WERI-Rb-1 (cell line): ENCODE results near the gene SCAI.
"Not testable (repeated sequence)": the region's sequence is repeated elsewhere in the genome, so short reads cannot be mapped to it uniquely, and the experiment has no call there.

Experiments used
- DNase-seq: peaks from one replicate; pipeline ENCODE4 v3.0.0-alpha.2; 2020
- H3K27ac ChIP-seq: fragments of 250-450 bp; sonication (Bioruptor Pico); 2 replicates; pipeline ENCODE4 v1.5.1; 2020; ENCODE audit warnings: mild to moderate bottlenecking, moderate library complexity
- H3K27me3 ChIP-seq: fragments of 250-450 bp; sonication (Bioruptor Pico); 2 replicates; pipeline ENCODE4 v1.5.1; 2021; ENCODE audit warnings: mild to moderate bottlenecking, low read depth, moderate library complexity; ENCODE audit not compliant: insufficient read depth, severe bottlenecking
- H3K36me3 ChIP-seq: fragments of 250-450 bp; sonication (Bioruptor Pico); 2 replicates; pipeline ENCODE4 v1.5.1; 2020; ENCODE audit warnings: mild to moderate bottlenecking, moderate library complexity
- H3K4me3 ChIP-seq: 2 replicates; pipeline ENCODE4 v1.5.1; 2011; ENCODE audit warnings: low read depth, mild to moderate bottlenecking, control low read depth, low read length
- H3K9me3 ChIP-seq: fragments of 250-450 bp; sonication (Bioruptor Pico); 2 replicates; pipeline ENCODE4 v1.5.1; 2021; ENCODE audit warnings: mild to moderate bottlenecking, moderate library complexity; ENCODE audit not compliant: severe bottlenecking
- TF ChIP-seq, protein P1 (sequence below): IDR thresholded peaks from 2 replicates; pipeline ENCODE4 v1.5.1; 2011; ENCODE audit warnings: low read depth, mild to moderate bottlenecking, control low read depth, inconsistent platforms, low read length

The SCAI gene

GRCh38 chr9:125043631-125044030 is 99.7 kb downstream of the SCAI start:
- no peaks in the 10 kb centered on the region for H3K9me3 ChIP-seq
- no peaks in the 10 kb centered on the region; the same call in none of the 2 replicates for H3K36me3 ChIP-seq
- H3K27me3 ChIP-seq: no peaks in the 10 kb centered on the region
- TF ChIP-seq, protein P1, sequence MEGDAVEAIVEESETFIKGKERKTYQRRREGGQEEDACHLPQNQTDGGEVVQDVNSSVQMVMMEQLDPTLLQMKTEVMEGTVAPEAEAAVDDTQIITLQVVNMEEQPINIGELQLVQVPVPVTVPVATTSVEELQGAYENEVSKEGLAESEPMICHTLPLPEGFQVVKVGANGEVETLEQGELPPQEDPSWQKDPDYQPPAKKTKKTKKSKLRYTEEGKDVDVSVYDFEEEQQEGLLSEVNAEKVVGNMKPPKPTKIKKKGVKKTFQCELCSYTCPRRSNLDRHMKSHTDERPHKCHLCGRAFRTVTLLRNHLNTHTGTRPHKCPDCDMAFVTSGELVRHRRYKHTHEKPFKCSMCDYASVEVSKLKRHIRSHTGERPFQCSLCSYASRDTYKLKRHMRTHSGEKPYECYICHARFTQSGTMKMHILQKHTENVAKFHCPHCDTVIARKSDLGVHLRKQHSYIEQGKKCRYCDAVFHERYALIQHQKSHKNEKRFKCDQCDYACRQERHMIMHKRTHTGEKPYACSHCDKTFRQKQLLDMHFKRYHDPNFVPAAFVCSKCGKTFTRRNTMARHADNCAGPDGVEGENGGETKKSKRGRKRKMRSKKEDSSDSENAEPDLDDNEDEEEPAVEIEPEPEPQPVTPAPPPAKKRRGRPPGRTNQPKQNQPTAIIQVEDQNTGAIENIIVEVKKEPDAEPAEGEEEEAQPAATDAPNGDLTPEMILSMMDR: no peak
- H3K4me3 ChIP-seq: no peak overlapping the region
- DNase-seq: no peak
- no peak overlapping the region for H3K27ac ChIP-seq

DNA sequence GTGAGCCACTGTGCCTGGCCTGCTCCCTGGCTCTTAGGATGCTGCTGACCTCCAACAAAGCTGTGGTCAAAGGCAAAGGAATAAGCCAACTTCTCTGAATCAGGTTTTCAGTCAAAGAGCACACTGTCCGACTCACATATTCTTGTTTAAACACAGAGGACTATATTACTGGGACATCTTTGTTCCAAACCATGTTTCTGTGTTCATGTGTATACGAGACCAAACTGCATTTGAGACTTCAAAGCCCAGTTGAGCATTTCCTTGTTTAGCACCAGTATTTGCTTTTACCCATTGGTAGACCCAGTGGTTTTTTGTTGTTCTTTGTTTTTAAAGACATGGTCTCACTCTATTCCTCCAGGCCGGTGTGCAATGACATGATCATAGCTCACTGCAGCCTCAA is 100.2 kb downstream of the SCAI start:
- no peak for DNase-seq
- TF ChIP-seq, protein P1: no peak
- no peaks in the 10 kb centered on the region for H3K9me3 ChIP-seq
- H3K27ac ChIP-seq: no peak overlapping the region
- no peaks in the 10 kb centered on the region for H3K27me3 ChIP-seq
- H3K4me3 ChIP-seq: no peak overlapping the region
- H3K36me3 ChIP-seq: no peaks in the 10 kb centered on the region; the same call in none of the 2 replicates

- no peaks in the 10 kb centered on the region for H3K9me3 ChIP-seq
- no peaks in the 10 kb centered on the region; the same call in 1 of the 2 replicates for H3K36me3 ChIP-seq
- no peaks in the 10 kb centered on the region for H3K27me3 ChIP-seq
- no peak overlapping the region for H3K4me3 ChIP-seq
- DNase-seq: no peak
- H3K27ac ChIP-seq: no peak overlapping the region
- TF ChIP-seq, protein P1: no peak
These were observed 105.2 kb downstream of the SCAI start for GRCh38 chr9:125038166-125038565.

GRCh38 chr9:125028041-125028440 is 115.3 kb downstream of the SCAI start:
- H3K9me3 ChIP-seq: no peaks in the 10 kb centered on the region
- no peak for DNase-seq
- no peak overlapping the region for H3K27ac ChIP-seq
- peaks cover 37% of the 10 kb centered on the region for H3K36me3 ChIP-seq
- H3K27me3 ChIP-seq: no peaks in the 10 kb centered on the region
- no peak overlapping the region for H3K4me3 ChIP-seq
- TF ChIP-seq, protein P1: no peak

DNA sequence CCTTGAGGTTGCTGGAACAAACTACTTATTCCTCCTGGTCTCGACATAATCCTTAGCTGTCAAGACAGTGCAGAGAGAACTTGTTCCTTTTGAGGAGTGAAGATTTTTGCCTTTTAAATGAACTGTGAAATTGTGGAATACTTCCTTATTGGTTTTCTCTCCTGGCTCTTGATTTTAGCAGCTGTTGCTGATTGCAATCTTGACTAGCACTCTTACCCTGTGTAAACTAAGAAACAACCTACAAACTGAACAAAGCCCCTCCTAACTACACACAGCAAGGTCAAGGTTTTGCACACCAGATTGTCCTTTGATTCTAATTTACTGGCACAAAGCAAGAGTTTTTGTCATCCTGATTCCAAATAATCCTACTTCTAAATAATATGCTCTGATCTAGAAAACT is 118.4 kb downstream of the SCAI start:
- no peak overlapping the region for H3K4me3 ChIP-seq
- no peaks in the 10 kb centered on the region for H3K27me3 ChIP-seq
- TF ChIP-seq, protein P1: no peak
- no peak overlapping the region for H3K27ac ChIP-seq
- H3K9me3 ChIP-seq: no peaks in the 10 kb centered on the region
- DNase-seq: no peak
- peaks cover 42% of the 10 kb centered on the region for H3K36me3 ChIP-seq

DNA sequence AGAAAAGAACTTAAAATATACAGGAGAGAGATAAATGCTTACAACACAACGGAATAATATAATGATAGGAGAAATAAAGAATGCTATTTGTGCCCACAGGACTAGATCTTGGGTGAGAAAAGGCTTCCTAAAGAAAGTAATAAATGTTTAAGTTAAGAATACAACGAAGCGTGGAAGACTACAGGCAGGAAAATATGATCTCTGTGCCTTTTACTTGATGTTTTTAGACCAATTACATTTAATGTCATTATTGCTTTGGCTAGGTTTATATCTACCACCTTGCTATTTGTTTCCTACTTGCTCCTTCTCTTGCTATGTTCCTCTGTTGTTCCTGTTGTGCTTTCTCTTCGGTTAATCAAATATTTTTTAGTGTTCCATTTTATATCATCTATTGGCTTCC is 122.3 kb downstream of the SCAI start:
- H3K9me3 ChIP-seq: no peaks in the 10 kb centered on the region
- no peak overlapping the region for H3K27ac ChIP-seq
- peaks cover 45% of the 10 kb centered on the region for H3K36me3 ChIP-seq
- H3K27me3 ChIP-seq: no peaks in the 10 kb centered on the region
- DNase-seq: no peak
- no peak overlapping the region for H3K4me3 ChIP-seq
- TF ChIP-seq, protein P1: no peak

GRCh38 chr9:125015655-125016054 is 127.7 kb downstream of the SCAI start:
- H3K36me3 ChIP-seq: peaks cover 25% of the 10 kb centered on the region
- not testable (repeated sequence) for H3K9me3 ChIP-seq, H3K27me3 ChIP-seq, H3K4me3 ChIP-seq, DNase-seq, H3K27ac ChIP-seq

- H3K9me3 ChIP-seq, H3K36me3 ChIP-seq, DNase-seq, H3K4me3 ChIP-seq, H3K27me3 ChIP-seq, H3K27ac ChIP-seq: not testable (repeated sequence)
These were observed 131.3 kb downstream of the SCAI start for GRCh38 chr9:125012013-125012412.
